Natural killer cell treated with Interleukin-12 subunit alpha and Interleukin-12 subunit beta and Interleukin-15 and Interleukin-18, amount 100 ng/mL, for 72 hours (primary cell): ENCODE measurements around the gene GRM1. TPM values are rescaled to one million over a fixed set of nuclear protein-coding genes. Genes with fewer than 3 reads are reported as not detected.

Source experiments
- ATAC-seq, 2 donors: fragments of 150-1000 bp; cut with Tn5 transposase in 1 of 2; sonication (Bioruptor Pico), chemical (Tn5 transposase) in 1 of 2; 2 replicates each; pipeline ENCODE4 v1.10.0; 2021
- DNase-seq: peaks from one replicate; pipeline ENCODE4 v3.0.0; 2022; ENCODE audit warnings: low spot score
- H3K27ac Mint-ChIP-seq, 2 donors: 1 replicate in 1 of 2; 2 replicates in 1 of 2; pipeline ENCODE4 v1.8.0; 2022; ENCODE audit warnings: mixed read lengths in 2 of 2, mild to moderate bottlenecking in 1 of 2, moderate library complexity in 1 of 2
- H3K27me3 Mint-ChIP-seq, 2 donors: 1 replicate in 1 of 2; 2 replicates in 1 of 2; pipeline ENCODE4 v1.8.0; 2022; ENCODE audit warnings: mixed read lengths in 2 of 2
- H3K36me3 Mint-ChIP-seq: one replicate; pipeline ENCODE4 v1.8.0; 2022; ENCODE audit warnings: mixed read lengths
- H3K4me1 Mint-ChIP-seq, 2 donors: 1 replicate in 1 of 2; 2 replicates in 1 of 2; pipeline ENCODE4 v1.8.0; 2022; ENCODE audit warnings: low read depth in 2 of 2, mixed read lengths in 2 of 2, mild to moderate bottlenecking in 1 of 2
- H3K4me3 Mint-ChIP-seq: one replicate; pipeline ENCODE4 v1.8.0; 2022; ENCODE audit warnings: mixed read lengths
- H3K9me3 Mint-ChIP-seq: 2 replicates; pipeline ENCODE4 v1.8.0; 2022; ENCODE audit warnings: mixed read lengths
- total RNA-seq, 2 donors: library from RNA; stranded (reverse); gene quantifications; one replicate each; pipeline ENCODE4 v1.2.3, GENCODE V29; 2022

The GRM1 gene
- total RNA-seq, 2 donors from 2014 or later: not detected

DNA sequence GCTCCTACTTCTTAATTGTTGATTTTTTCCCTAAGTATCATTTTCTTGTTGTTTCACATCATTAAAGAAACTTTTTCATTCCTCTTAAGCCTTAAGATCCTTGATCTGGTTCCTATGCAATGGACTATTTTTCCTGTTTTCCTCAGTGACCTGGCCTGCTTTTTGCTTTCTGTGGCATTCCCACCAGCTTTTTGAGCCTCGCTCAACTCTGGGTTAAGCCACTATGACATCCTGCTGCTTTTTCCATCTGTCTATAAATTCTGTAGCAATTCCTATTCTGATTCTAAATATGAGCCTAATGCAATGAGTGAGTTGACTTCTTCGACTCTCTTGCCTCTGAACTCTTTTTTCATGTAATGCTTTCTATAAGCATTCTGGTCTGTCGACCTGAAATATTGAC, 160.3 kb downstream of the GRM1 start:
- Mint-ChIP-seq H3K27me3 (no peaks in the 10 kb centered on the region), H3K4me1 (no peaks in the 10 kb centered on the region), H3K27ac (no peak overlapping the region), H3K9me3 (peaks cover 6% of the 10 kb centered on the region), H3K4me3 (no peak overlapping the region), H3K36me3 (no peaks in the 10 kb centered on the region)
- DNase-seq: no peak
- ATAC-seq: no peak

DNA sequence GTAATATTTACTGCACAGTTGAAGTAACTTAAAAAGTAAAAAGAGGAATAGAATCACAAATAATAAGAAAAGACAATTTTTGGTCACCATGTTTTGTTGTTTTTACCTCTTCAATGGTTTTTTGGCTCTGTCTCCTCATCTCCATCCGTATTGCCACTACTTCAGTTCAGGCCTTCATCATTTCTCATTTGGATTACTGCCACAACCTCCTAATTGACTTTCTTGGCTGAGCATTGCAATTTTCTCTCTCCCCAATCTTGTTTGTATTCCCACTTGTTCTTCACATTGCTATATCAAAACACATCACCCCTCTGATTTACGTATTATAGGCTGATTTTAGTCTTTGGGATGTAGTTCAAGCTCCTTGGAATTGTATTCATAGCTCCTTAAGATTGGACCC, 161.7 kb downstream of the GRM1 start:
- Mint-ChIP-seq H3K36me3 (no peaks in the 10 kb centered on the region), H3K27me3 (no peaks in the 10 kb centered on the region), H3K27ac (no peak overlapping the region), H3K9me3 (peaks cover 12% of the 10 kb centered on the region), H3K4me3 (no peak overlapping the region), H3K4me1 (no peaks in the 10 kb centered on the region)
- DNase-seq (no peak), ATAC-seq (no peak)

DNA sequence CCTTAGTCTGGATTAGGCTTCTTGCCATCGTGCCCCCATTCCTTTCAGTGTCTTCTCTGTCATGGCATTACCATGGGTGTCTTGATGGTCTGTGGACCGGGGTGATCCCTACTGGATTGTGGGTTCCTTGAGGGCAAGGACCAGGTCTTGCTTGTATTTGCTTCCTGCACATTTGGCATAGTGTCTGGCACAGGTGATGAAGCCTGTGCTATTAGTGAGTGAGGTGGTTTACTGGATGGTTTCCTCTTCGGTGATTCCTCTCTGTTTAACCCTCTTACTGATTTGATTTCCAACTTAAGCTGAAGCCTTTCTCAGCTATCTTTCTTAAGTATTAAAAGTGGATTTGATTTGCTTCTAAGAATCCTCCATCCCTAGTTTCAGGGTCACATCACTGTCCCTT, 162.3 kb downstream of the GRM1 start:
- Mint-ChIP-seq H3K4me3 (no peak overlapping the region), H3K36me3 (no peaks in the 10 kb centered on the region), H3K27ac (no peak overlapping the region), H3K27me3 (no peaks in the 10 kb centered on the region), H3K9me3 (peaks cover 13% of the 10 kb centered on the region), H3K4me1 (no peaks in the 10 kb centered on the region)
- no peak for ATAC-seq
- no peak for DNase-seq

DNA sequence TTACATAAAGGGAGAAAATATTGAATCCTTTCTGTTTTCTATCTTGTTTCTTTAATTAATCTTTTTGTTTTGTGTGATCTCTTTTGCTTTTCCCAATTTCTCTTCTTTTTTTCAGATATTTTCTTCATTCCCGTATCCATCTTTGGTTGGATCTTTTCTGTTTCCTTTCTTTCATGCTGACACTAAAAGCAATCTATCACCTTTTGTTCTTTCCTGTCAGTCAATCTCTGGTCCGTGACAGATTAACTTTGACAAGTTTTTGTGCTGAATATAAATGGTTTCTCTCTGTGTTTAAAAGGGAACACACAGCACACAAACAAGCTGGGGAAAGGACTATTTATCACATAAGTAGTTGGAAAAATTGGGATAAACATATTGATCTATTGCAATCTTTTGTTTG, 162.8 kb downstream of the GRM1 start:
- Mint-ChIP-seq H3K4me3 (no peak overlapping the region), H3K27ac (no peak overlapping the region), H3K27me3 (no peaks in the 10 kb centered on the region), H3K4me1 (no peaks in the 10 kb centered on the region), H3K9me3 (peaks cover 13% of the 10 kb centered on the region), H3K36me3 (no peaks in the 10 kb centered on the region)
- ATAC-seq (no peak), DNase-seq (no peak)

DNA sequence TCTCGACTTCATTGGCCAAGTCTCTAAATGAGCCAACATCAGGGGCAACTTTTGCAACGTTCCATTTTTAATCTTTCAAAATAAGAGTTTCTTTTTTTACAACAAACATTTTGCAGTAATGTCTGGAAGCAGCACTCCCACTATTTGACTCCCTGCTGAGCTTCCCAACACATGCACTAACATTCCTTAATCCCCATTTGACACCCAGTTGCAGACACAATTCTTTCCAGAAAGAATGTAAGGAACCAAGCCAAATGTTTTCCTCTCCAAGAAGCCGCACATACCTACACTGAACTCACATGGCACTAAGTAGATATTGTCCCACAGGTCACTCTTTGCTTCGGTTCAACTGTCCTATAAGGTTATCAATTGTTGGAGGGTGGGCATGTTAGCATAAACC, 165.6 kb downstream of the GRM1 start:
- ATAC-seq (no peak), DNase-seq (no peak)
- H3K9me3 Mint-ChIP-seq: peaks cover 13% of the 10 kb centered on the region
- no peak overlapping the region for H3K27ac Mint-ChIP-seq
- no peaks in the 10 kb centered on the region for H3K27me3 Mint-ChIP-seq
- H3K36me3 Mint-ChIP-seq: no peaks in the 10 kb centered on the region
- no peak overlapping the region for H3K4me3 Mint-ChIP-seq
- H3K4me1 Mint-ChIP-seq: no peaks in the 10 kb centered on the region

DNA sequence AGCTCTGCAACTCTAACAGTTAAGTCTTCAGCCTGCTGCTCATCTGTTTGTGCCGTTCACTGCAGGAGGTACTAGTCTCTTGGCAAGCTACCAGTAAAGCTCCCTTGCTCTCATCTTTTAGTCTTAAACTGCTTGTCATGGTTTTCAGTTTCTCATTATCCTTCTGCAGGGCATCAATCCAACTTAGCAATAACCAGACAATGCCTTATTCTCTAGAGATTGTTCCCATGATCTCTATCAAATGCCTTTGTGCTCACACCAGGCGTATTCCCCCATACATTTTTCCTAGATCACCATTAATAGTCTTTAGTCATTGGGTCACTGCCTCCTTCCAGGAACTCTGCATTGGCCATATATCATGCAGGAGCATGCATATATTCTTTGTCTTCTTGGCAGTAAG, 171.3 kb downstream of the GRM1 start:
- no peaks in the 10 kb centered on the region for H3K4me1 Mint-ChIP-seq
- peaks cover 4% of the 10 kb centered on the region for H3K9me3 Mint-ChIP-seq
- H3K27ac Mint-ChIP-seq: no peak overlapping the region
- H3K36me3 Mint-ChIP-seq: no peaks in the 10 kb centered on the region
- no peak overlapping the region for H3K4me3 Mint-ChIP-seq
- H3K27me3 Mint-ChIP-seq: no peaks in the 10 kb centered on the region
- DNase-seq (no peak), ATAC-seq (no peak)

DNA sequence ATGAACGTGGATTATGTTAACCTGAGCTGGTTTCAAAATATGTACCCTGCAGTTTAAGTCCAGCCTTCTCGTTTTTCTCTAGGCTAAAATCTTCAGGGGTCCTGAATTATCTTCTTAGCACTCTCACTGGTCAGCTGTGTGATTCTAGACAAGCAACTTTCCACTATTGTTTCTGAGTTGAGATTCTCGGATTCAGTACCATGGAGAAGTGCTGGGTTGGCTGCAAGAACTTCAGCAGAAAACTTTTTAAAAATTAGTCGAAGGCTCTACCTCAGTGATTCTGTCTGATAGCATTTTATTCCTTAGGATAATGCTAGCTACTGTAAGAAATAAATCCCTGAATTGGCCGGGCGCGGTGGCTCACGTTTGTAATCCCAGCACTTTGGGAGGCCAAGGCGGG, 173.7 kb downstream of the GRM1 start:
- ATAC-seq (no peak), DNase-seq (no peak)
- Mint-ChIP-seq H3K36me3 (no peaks in the 10 kb centered on the region), H3K27me3 (no peaks in the 10 kb centered on the region), H3K4me3 (no peak overlapping the region), H3K4me1 (no peaks in the 10 kb centered on the region), H3K9me3 (no peaks in the 10 kb centered on the region), H3K27ac (no peak overlapping the region)

DNA sequence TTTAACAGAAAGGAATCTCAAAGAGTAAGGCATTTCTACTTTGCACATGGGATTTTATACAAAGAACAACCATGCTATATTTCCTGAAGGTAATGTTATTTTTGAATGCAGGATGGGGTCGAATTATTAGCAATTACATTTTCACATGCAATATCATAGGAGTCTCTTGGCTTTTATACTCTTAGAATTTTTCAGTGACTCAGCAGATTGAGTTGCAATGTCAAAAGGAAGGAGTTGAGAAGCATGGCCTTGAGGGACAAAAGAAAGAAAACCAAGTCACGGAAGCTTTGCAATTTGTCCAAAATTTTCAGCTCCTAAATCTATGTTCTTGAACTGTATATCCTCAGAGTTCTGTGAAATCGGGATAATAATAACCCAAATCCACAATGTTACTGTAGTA, 181.1 kb downstream of the GRM1 start:
- H3K9me3 Mint-ChIP-seq: peaks cover 4% of the 10 kb centered on the region
- no peak overlapping the region for H3K4me3 Mint-ChIP-seq
- H3K27me3 Mint-ChIP-seq: no peaks in the 10 kb centered on the region
- H3K36me3 Mint-ChIP-seq: no peaks in the 10 kb centered on the region
- no peak overlapping the region for H3K27ac Mint-ChIP-seq
- peaks cover 0 to 5% of the 10 kb centered on the region in 2 donors for H3K4me1 Mint-ChIP-seq
- DNase-seq (no peak), ATAC-seq (no peak)

DNA sequence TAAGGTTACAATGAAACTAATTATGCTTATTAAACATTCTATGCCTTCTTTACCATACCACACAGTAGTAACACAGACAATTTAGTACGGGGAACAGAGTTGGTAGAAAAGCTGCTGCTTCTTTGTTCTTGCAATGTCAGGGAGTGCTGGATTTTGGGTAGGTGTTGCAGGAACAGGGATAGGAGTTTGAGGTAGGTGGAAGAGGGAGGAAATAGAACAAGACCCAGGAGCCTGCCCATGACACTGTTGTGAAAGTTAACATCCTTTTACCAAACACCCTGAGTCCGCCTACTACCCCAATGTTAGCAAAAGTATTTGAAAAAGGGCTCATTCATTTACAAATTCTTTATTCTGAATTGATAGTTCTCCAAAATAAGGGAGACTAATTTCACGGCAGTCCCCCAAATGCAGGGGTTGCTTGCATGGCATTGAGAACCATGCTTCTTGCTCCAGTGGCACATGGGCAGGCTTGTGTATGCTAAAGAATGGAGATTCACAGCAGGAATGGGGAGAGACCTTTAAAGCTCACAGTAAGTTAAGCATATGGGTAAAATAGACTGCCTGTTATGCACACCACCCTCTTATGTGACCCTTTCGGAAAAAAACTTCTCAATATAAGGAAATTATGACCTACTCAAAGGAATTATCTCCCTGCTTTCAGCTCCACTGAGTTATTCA, 181.7 kb downstream of the GRM1 start:
- H3K9me3 Mint-ChIP-seq: peaks cover 4% of the 10 kb centered on the region

DNA sequence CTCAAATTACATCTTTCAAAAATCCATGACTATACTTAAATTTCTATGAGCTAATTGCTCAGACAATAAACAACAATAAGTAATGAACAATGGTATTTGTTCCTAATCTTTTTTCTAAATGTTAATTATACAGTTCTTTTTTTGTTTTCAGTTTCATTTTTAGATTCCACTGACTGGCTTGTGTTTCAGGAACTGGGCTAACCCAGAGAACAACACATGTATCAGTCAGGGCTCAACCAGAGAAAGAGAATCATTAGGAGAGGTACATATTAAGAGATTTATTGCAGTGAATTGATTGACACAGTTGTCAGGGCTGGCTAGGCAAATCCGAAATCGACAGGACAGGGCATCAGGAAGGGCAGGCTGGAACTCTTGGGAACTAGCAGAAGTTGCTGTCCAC, 182.8 kb downstream of the GRM1 start:
- no peaks in the 10 kb centered on the region for H3K27me3 Mint-ChIP-seq
- no peaks in the 10 kb centered on the region for H3K36me3 Mint-ChIP-seq
- peaks cover 0 to 5% of the 10 kb centered on the region in 2 donors for H3K4me1 Mint-ChIP-seq
- H3K27ac Mint-ChIP-seq: no peak overlapping the region
- peaks cover 4% of the 10 kb centered on the region for H3K9me3 Mint-ChIP-seq
- ATAC-seq (no peak), DNase-seq (no peak)
- H3K4me3 Mint-ChIP-seq: no peak overlapping the region

More for the DNA sequence above, 181.7 kb downstream of the GRM1 start:
- peaks cover 0 to 5% of the 10 kb centered on the region in 2 donors for H3K4me1 Mint-ChIP-seq
- no peak for ATAC-seq
- DNase-seq: no peak
- H3K27me3 Mint-ChIP-seq: no peaks in the 10 kb centered on the region
- no peak overlapping the region for H3K4me3 Mint-ChIP-seq
- no peaks in the 10 kb centered on the region for H3K36me3 Mint-ChIP-seq
- no peak overlapping the region for H3K27ac Mint-ChIP-seq

DNA sequence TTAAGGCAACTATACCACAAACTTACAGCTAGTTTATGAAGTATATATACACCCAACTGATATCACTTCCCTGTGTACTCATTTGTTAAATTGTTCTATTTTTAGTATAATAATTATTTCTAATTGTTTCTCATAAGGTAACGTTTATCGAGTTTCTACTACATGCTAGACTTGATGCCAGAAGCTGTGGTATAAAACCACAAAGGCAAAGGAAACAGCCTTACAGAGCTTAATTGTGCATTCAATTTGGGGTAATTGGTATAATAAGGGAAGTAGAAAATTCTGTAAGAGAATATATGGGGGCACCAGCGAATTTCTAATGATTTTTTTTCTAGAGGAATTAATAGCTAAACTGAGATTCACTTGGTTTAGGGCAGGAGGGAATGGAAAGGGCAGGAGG, 183.9 kb downstream of the GRM1 start:
- Mint-ChIP-seq H3K36me3 (no peaks in the 10 kb centered on the region), H3K9me3 (peaks cover 4% of the 10 kb centered on the region)

DNA sequence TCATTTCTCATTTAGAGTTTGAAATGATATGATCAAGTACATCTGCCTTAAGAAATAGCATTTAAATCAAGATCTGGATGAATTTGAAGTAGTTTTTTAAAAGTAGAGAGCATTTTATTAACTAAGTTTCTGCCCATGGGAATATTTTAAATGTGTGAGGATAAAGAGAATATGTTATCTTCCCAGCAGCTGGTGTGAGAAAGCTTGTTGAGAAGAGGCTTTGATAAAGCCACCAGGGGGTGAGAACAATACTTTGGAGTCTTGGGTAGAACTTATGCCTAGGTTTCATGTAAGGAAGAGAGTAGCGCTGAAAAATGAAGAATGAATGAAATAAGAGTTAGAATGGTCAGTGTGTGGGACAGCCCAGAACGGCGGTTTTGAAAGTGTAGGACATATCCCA, 190.2 kb downstream of the GRM1 start:
- Mint-ChIP-seq H3K27me3 (no peaks in the 10 kb centered on the region), H3K27ac (no peak overlapping the region), H3K36me3 (no peaks in the 10 kb centered on the region), H3K4me3 (no peak overlapping the region), H3K4me1 (no peaks in the 10 kb centered on the region), H3K9me3 (no peaks in the 10 kb centered on the region)
- DNase-seq (no peak), ATAC-seq (no peak)

More for the DNA sequence above, 183.9 kb downstream of the GRM1 start:
- no peak overlapping the region for H3K27ac Mint-ChIP-seq
- H3K27me3 Mint-ChIP-seq: no peaks in the 10 kb centered on the region
- peaks cover 0 to 5% of the 10 kb centered on the region in 2 donors for H3K4me1 Mint-ChIP-seq
- H3K4me3 Mint-ChIP-seq: no peak overlapping the region
- ATAC-seq (no peak), DNase-seq (no peak)

DNA sequence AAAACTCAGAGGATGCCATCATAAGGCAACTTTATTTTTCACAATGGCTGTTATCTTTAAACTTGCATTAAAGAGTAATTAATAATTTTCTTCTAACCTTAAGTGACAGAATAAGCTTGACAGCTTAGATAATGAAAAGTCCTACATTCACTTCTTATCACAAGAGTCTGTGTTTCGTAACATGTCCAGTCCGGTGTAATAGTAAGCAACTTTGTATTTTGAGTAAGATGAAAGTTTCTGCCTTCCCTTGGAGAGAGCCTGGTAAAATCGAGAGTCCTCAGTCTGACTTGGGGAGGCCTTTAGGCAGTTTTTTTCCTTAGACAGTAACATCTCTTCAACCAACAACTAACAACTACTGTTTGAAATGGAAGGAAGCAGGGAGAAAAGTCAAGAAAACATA, 195.6 kb downstream of the GRM1 start:
- DNase-seq: no peak
- no peak for ATAC-seq
- Mint-ChIP-seq H3K4me3 (no peak overlapping the region), H3K36me3 (no peaks in the 10 kb centered on the region), H3K9me3 (peaks cover 4% of the 10 kb centered on the region), H3K4me1 (no peaks in the 10 kb centered on the region), H3K27me3 (no peaks in the 10 kb centered on the region), H3K27ac (no peak overlapping the region)

DNA sequence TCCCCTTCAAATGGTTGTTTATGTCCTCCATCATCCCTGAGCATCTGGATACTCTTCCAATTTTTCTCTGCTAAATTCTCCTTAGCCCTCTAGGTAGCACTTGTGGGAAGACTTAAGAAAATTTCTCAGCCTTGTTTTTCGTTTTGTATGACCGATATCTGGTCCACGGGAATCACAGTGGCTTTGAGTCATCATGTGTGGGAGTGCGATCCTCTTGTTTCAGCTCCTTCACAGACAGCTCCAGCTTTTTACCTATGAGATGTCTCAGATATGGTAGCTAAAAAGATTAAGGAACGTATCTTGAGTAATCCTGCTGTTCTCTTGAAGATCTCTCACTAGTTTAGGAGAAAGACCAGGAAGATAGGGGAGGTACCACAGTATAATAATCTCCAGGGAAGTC, 196.1 kb downstream of the GRM1 start:
- no peak overlapping the region for H3K4me3 Mint-ChIP-seq
- ATAC-seq (no peak), DNase-seq (no peak)
- H3K36me3 Mint-ChIP-seq: no peaks in the 10 kb centered on the region
- H3K9me3 Mint-ChIP-seq: peaks cover 4% of the 10 kb centered on the region
- no peaks in the 10 kb centered on the region for H3K27me3 Mint-ChIP-seq
- no peak overlapping the region for H3K27ac Mint-ChIP-seq
- H3K4me1 Mint-ChIP-seq: no peaks in the 10 kb centered on the region

DNA sequence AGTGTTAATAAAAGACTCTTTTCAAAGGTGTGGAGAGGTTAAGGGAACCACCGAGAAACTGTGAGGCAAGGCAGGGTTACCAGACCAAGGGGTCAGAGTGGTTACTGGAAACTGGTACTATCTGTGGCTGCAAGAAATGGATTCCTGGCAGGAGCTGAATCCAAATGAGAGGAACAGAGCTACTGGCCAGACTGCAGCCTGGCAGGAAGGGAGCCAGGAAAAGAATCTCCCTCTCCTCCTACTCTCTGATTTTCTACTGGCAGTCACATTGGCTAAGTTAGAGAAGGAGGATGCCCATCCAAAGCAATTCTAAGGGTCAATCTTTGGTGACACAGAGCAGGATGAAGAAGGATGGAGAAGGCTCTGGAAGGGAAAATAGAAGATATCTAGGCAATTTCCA, 211.5 kb downstream of the GRM1 start:
- Mint-ChIP-seq H3K4me3 (no peak overlapping the region), H3K27me3 (no peaks in the 10 kb centered on the region), H3K27ac (no peak overlapping the region), H3K36me3 (peaks cover 5% of the 10 kb centered on the region), H3K9me3 (peaks cover 11% of the 10 kb centered on the region), H3K4me1 (no peaks in the 10 kb centered on the region)
- DNase-seq: no peak
- ATAC-seq: no peak
